GM19468 (cell line): Measurements from ENCODE around the gene RNF10.
"Not testable (repeated sequence)": the region's sequence is repeated elsewhere in the genome, so short reads cannot be mapped to it uniquely, and the experiment has no call there.

Experiments
- ATAC-seq: cut with Tn5 transposase; IDR thresholded peaks from one replicate; pipeline ENCODE4 v1.9.1; 2021; ENCODE audit warnings: mild to moderate bottlenecking, moderate library complexity, moderate number of reproducible peaks; ENCODE audit not compliant: unreplicated experiment; ENCODE audit errors: extremely low read depth

The RNF10 gene

GRCh38 chr12:120522568-120522967 is 11.6 kb upstream of the RNF10 start:
- ATAC-seq: no peak

GRCh38 chr12:120528861-120529525 is 5.2 kb upstream of the RNF10 start, which contains the start of gene COQ5:
Gene COQ5, minus strand, starts transcription at chr12:120529158. Its CDS starts 17 bp downstream, at chr12:120529141.
- peak; percentile 41 for ATAC-seq

DNA sequence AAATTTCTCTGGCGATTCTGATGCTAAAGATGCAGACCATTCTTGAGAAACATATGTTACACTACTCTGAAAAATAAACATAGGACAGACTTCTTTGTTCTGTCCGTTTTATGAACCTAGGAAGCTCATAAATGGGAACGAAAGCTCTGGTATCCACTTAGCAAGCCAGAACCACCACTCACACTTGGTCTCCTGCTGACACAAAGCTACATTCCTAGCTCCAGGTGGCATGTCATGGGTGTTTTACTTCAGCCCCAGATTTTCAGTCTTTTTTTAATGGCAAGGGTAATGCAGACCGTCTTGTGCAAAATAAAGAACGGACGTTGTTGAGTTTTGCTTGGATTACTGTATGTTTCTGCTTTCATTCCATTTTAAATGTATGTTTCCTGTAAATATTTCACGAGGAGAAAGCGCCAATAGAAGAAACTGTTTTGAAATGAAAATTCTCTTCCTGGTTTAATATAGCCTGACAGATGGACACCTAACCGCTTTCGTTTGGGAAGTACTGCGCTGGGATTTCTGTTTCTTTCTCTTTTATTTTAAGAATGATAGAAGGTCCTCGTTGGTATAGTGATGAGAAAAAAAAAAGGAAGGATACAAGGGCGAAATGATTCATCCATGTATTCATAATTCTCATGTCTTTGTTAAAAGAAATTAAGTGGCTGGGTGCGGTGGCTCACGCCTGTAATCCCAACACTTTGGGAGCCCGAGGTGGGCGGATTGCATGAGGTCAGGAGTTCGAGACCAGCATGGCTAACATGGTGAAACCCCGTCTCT is 4.3 kb upstream of the RNF10 start:
- no peak for ATAC-seq

DNA sequence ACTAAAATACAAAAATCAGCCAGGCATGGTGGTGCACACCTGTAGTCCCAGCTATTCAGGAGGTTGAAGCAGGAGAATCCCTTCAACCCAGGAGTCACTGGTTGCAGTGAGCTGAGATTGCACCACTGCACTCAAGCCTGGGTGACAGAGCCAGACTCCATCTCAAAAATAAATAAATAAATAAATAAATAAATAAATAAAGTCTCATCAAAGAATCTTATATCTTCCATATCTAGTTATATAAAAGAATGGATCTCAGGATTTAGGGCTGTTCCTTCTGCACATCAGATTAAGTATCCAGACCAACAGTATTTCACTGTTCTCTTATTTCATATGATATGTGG is 3.8 kb upstream of the RNF10 start:
- not testable (repeated sequence) for ATAC-seq

- ATAC-seq: no peak
These were observed 1.4 kb upstream of the RNF10 start for GRCh38 chr12:120532701-120533238.

DNA sequence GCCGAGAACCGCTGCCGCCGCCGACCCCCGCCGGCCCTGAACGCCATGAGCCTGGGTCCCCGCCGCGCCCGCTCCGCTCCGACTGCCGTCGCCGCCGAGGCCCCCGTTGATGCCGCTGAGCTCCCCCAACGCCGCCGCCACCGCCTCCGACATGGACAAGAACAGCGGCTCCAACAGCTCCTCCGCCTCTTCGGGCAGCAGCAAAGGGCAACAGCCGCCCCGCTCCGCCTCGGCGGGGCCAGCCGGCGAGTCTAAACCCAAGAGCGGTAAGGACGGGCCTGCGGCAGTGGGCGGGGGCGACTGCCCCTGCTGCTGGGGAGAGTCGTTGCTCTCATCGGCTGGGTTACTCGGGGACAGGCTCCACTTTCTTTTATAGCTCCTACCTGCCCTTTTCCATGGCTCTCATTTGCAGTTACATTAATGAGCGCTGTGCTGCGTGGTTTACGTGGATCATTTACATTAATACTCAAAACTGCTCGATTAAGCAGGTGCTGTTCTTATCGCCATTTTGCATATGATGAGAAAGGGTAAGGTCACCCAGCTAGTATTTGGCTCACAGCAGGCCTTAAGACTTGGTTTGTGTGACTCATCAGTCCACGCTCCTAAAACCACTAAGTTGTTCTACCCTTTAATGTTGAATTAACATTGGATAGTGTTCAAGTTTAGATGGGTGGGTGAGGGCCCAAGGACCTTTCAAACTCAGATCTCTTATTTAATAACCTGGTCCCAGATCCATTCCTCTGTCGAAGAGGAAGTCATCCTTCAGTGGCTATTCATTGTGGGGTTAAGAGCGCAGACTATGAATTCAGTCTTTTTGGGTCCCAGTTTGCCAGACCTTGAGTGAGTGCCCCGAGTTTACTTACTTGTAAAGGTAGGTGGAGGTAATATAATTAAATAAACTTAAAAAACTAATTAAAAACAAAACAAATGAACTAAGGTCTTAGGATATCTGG is 823 bp downstream of the RNF10 start:
- ATAC-seq: no peak

DNA sequence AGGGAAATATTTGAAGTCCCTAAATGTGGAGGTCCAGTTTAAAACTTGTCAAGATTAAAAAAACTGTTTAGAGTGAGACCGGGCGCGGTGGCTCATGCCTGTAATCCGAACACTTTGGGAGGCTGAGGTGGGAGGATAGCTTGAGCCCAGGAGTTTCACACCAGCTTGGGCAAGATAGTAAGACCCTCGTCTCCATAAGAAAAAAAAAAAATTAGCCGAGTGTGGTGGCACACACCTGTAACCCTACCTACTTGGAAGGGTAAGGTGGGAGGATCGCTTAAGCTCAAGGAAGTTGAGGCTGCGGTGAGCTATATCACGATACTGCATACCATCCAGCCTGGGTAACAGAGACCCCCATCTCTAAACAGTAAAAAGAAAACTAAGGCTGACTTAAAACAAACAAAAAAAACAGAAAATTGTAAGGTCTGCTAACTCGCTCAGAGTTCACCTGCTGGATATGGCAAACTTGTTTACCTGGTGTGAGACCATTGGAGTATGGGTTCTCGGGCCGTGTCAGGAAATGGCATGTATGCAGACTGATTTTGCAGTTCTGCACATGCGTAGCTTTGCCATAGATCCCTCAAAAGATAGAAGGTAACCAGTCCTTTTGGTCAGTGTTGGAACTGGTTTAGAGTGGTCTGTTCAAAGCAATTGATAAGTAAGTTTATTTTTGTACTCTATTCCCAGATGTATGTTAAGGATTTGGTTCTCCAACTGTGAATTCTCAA is 2.1 kb downstream of the RNF10 start:
- no peak for ATAC-seq

DNA sequence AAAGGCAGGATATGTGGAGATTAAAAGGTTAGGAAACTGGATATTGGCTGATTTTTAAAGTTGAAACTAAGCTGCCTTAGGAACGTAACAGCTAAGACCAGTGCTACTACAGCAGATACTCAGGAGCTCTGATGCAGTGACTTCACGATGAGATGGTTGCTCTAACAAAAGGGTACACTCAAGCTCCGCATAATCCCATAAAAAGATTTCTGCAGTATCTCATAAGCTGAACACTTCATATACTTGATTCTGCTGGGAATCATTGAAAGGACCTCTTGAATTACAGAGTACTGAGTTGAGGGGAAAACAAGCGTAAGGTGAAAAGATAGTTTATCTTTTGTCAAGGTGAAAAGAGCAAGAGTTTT is 3.7 kb downstream of the RNF10 start:
- no peak for ATAC-seq

- ATAC-seq: no peak
These were observed 4.4 kb downstream of the RNF10 start for GRCh38 chr12:120538281-120539156.

DNA sequence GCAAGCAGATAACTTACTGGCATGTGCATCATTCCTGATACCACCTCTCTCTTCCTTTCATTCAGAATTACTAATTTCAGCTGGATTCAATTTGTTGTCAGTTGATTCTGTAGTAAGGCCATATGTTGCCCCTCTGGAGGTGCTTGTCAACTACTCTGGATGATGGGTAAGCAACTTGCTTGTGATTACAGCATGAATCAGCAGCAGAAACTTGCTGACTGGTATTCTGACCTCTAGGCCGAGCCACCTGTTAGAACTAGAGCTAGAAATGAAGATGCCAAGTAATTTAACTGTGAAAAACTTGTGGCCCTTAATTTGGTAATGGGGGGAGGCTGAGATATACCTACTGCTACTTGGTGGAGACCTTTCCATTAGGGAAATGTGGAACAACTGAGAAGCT is 5.1 kb downstream of the RNF10 start:
- no peak for ATAC-seq

DNA sequence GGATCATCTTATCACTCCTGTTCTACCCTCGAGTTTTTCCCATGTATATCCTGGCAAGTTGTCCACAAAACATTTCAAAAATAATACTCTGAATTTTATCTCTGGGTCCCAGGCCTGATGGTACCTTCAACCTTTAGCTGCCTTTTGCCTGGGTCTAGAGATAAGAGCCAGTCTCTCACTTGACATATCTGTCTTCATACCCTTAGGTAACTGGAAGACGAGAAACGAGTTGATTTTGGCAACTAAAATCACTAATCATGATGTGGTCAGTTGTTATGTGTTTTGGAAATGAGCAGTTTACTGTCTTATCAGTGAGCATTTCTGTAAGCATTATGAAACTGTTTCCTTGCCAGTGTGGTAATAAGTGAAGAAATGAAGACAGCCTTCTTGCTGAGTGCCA is 6.3 kb downstream of the RNF10 start:
- ATAC-seq: no peak

DNA sequence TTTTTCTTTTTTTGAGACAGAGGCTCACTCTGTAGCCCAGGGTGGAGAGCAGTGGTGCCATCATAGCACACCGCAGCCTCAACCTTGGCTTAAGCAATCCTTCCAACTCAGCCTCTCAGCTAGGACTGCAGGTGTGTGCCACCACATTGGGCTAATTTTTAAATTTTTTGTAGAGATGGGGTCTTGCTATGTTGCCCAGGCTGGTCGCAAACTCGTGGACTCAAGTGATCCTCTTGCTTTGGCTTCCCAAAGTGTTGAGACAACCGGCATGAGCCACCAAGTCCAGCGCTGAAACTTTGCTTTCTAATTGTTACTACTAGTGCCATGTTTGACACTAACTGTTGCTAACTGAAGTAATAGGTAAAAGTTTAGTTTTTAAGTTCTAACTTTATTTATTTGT is 8.0 kb downstream of the RNF10 start:
- no peak for ATAC-seq

DNA sequence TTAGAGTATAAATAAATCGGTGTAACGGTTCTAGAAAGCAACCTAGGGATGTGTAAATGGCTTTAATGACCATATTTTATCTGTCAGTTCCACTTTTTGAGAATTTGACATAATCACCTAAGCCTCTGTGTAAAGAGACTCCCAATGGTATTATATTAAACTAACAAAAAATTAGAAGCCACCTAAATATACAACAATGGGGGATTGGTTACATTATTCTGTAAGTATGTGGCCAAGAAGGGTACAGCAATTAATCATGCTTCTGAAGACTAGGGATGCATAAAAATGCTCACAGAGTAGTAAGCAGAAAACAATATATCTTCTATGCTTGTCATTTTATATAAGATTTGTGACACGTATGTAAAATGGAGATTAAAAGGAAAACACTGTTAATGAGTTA is 10.5 kb downstream of the RNF10 start:
- ATAC-seq: no peak

DNA sequence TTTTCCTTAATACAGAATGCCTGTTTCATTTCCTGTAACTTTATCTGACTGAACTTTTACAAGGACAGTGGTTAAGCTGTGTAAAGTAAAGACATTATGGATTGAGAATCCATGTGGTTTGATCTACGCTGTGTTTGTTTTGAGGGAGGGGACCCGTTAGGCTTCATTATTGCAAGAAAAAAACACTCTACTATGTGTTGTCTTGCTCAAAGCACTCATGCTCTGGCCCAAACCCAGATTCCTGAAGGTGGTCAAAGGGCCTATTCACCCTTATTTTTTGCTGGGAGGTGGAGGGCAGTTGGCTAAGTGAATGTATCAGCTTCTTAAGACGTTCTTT is 11.9 kb downstream of the RNF10 start:
- no peak for ATAC-seq

GRCh38 chr12:120554678-120555077 is 20.5 kb downstream of the RNF10 start:
- no peak for ATAC-seq

GRCh38 chr12:120557589-120557988 is 23.4 kb downstream of the RNF10 start:
- ATAC-seq: no peak

GRCh38 chr12:120562906-120563305 is 28.8 kb downstream of the RNF10 start:
- no peak for ATAC-seq

GRCh38 chr12:120563495-120563894 is 29.3 kb downstream of the RNF10 start:
- no peak for ATAC-seq

- no peak for ATAC-seq
These were observed 37.1 kb downstream of the RNF10 start for GRCh38 chr12:120571299-120571698.
